HG02938 (cell line): ENCODE results near the gene MAPK8IP2.
"Not testable (repeated sequence)": the region's sequence is repeated elsewhere in the genome, so short reads cannot be mapped to it uniquely, and the experiment has no call there.

ENCODE experiments used
- ATAC-seq: cut with Tn5 transposase; IDR thresholded peaks from one replicate; pipeline ENCODE4 v1.9.1; 2021; ENCODE audit warnings: mild to moderate bottlenecking, moderate library complexity; ENCODE audit not compliant: unreplicated experiment

The MAPK8IP2 gene

DNA sequence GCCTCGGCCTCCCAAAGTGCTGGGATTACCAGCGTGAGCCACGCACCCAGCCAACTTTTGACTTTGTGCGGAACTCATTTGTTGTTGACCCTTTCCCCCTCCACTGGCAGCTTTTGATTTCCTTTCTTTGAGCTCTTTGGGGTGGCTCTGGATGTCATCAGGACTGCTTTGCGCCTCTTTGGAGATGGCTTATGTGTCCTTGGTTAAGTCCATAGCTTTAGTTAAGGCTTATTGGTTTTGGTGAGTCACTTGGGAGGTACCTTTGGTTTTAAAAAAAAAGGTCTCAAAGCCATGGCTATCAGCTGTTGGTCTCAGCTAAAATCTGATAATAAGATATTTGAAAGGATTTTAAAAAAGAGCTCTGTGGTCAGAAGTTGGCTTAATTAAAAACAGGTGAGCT is 32.5 kb downstream of the MAPK8IP2 start:
- no peak for ATAC-seq

DNA sequence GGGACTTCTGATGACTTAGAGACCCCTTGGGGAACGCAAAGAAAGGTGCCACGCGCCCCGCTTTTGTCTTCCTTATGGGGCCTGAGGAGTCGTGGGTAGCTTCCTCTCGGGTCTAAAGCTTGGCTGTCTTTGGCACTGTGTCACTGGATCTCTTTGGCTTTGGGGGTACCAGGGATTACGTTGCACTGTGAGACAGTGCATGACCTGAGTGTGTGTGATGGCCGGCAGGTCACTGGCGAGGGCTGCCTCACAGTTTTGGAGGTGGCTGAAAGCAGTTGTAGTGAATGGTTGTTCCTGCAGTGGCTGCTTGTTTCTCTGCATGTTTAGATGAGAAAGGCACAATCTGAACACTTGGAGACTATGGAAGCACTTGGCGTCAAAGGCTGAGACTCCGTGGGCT is 33.2 kb downstream of the MAPK8IP2 start:
- no peak for ATAC-seq

DNA sequence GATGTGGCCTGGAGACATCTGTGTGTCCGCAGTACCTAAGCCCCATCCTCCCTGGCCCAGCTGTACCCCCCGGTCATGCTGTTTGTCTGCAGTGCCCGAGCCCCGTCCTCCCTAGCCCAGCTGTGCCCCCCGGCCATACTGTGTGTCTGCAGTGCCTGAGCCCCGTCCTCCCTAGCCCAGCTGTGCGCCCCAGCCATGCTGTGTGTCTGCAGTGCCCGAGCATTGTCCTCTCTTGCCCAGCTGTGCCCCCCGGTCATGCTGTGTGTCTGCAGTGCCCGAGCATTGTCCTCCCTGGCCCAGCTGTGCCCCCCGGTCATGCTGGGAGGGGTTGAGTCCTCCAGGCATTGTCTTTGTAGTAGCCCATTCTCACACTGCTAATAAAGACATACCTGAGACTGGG is 35.0 kb downstream of the MAPK8IP2 start:
- no peak for ATAC-seq

DNA sequence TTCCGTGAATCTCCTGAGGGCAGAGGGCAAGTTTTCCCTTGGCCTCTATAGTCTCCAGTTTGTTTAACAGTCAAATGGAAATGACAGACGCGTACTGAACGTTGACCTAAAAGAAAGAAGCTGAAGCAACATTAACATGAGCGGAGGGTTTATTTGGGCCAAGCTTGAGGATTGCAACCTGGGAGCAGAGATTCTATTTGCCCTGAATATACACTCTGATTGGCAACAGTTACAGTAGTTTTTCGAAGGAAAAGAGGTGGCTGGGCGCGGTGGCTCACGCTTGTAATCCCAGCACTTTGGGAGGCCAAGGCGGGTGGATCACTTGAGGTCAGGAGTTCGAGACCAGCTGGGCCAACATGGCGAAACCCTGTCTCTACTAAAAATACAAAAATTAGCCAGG is 39.7 kb downstream of the MAPK8IP2 start:
- not testable (repeated sequence) for ATAC-seq

DNA sequence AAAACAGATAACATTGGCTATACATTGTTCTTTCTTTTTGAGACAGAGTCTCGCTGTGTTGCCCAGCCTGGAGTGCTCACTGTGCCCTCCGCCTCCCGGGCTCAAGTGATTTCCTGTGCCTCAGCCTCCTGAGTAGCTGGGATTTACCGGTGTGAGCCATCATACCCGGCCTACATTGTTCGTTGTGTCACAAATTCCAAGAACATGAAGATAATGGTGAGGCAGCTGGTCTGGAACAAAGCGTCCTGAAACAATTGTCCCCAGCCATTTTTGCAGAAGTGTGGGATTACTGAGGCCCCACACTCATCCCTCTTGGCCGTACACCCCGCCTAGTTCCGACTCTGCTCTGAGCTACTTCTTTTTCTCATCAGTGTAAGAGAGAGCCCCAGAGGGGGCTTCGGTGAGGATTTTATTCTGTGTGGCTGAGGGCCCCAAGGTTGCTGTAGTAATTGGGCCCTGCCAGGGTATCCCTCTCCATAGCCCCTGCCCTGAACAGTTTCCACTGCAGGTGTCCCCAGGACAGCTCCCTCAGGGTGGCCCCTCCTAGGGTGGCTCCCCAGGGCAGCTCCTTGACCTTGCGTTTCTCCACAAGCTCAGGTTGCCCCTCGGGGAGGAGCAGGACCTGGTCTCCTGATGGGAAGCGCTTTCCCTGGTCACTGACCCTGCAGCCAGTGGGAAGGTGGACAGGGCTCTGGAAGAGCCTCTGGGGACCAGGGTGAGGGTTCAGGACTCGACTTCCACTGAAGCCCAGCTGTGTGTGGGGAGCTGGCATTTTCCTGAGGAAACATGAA is 40.5 kb downstream of the MAPK8IP2 start:
- ATAC-seq, result no peak

DNA sequence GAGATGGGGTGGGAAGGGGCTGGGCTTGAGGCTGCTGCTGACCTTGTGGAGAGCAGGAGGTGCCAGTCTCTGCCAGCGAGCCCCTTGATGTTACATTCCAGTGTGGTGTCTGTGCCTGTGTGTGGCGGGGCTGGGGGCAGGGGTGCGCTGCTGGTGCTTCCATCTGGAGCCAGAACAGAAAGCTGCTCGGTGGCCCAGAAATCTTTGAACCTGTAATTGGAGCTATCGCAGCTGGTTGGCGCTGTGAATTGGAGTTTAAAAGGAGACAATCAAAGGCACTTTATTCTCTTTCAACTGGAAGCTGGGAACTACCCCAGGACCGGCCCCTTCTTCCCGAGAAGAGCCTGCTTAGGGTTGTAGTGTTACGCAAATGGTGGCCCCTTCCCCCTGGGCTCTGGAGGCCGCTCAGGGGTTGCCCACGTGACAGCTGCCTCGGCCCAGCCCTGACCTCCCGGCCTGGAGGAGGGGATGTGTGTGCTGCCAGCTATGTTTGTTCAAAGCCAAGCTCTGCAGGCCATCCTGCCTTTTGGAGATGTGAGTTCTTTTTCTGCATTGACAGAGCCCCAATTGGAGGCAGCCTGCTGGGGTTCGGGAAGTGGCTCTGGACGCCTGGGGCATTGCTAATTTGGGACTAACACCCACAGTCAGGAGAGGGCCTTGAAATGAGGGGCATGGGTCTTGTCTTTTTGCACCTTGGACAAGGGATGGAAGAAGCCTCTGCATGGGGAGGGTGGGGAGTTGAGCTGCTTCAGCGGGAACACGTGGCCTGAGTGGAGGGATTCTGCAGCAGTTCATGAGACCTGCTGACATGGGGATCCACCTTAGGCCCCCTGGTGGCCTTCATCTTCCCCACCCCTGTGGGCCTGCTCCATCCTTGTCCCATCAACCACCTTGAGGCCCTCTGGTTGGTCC is 41.4 kb downstream of the MAPK8IP2 start:
- no peak for ATAC-seq

DNA sequence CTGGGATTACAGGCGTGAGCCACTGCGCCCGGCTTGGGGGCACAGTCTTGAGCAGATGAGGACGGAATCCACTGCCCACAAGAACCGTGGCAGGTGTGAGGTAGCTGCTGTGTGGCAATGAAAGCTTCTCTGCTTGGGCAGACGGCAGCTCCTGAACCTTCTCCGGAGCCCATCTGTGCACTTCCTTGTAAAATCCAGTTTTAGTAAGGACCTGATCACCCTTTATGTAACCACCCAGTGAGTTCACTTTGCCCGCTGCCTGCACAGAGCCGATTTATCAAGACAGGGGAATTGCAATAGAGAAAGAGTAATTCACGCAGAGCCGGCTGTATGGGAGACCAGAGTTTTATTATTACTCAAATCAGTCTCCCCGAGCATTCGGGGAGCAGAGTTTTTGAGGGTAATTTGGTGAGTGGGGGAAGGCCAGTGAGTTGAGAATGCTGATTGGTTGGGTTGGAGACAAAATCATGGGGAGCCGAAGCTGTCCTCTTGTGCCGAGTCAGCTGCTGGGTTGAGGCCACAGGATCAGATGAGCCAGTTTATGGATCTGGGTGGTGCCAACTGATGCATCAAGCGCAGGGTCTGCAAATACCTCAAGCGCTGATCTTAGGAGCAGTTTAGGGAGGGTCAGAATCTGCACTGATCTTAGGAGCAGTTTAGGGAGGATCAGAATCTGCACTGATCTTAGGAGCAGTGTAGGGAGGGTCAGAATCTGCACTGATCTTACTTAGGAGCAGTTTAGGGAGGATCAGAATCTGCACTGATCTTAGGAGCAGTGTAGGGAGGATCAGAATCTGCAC is 42.6 kb downstream of the MAPK8IP2 start:
- not testable (repeated sequence) for ATAC-seq

DNA sequence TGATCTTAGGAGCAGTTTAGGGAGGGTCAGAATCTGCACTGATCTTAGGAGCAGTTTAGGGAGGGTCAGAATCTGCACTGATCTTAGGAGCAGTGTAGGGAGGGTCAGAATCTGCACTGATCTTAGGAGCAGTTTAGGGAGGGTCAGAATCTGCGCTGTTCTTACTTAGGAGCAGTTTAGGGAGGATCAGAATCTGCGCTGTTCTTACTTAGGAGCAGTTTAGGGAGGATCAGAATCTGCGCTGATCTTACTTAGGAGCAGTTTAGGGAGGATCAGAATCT is 43.2 kb downstream of the MAPK8IP2 start:
- not testable (repeated sequence) for ATAC-seq

DNA sequence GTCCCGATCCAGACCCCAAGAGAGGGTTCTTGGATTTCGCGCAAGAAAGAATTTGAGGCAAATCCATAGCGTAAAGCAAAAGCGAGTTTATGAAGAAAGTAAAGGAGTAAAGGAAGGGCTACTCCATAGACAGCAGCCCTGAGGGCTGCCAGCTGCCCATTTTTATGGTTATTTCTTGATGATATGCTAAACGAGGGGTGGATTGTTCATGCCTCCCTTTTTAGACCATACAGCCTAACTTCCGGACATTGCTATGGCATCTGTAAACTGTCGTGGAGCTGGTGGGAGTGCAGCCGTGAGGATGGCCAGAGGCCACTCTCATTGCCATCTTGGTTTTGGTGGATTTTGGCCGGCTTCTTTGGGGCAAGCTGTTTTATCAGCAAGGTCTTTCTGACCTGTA is 52.7 kb downstream of the MAPK8IP2 start:
- ATAC-seq, result no peak

DNA sequence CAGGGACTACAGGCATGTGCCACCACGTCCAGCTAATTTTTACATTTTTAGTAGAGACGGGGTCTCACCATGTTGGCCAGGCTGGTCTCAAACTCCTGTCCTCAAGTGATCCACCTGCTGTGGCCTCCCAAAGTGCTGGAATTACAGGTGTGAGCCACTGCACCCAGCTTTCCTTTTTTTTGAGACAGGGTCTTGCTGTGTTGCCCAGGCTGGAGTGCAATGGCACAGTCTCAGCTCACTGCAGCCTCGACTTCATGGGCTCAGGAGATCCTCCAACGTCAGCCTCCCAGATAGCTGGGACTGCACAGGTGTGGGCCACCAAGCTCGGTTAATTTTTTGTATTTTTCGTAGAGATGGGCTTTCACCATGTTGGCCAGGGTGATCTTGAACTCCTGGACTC is 54.1 kb downstream of the MAPK8IP2 start:
- ATAC-seq, result not testable (repeated sequence)

DNA sequence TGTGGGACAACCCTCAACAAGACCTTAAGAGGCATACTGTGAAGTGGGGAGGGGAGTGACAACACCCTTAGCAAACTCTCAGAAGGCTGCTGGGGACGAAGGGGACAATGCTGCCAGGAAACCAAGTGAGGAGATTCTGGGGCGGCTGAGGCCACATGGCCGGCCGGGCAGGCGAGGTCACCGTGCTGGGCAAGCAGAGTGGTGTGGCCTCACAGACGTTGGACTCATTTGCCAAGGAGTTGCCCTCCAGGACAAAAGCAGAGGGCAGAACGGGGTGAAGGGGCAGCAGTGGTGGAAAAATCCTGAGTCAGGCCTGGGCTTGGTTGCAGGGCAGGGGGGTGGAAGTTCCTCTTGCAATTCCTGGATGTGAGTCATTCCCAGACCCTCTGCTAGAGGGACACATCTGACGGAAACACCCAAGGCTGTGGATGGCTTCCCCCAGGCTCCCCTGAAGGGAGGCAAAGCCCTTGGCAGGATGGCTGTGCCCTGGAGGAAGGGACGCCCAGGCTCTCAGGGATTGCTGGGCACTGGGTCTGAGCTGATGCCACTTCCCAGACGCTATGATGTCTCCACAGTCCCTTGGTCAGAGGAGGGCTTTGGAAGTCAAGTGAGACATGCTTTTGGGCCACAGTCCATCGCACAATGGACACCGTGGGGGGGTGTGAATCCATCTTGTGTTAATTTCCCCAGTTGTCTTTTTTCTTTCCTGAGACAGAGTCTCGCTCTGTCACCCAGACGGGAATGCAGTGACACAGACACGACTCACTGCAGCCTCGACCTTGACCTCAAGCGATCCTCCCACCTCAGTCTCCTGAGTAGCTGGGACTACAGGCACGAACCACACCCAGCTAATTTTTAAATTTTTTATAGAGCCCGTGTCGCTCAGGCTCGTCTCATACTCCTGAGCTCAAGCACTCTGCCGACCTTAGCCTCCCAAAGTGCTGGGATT is 55.8 kb downstream of the MAPK8IP2 start:
- ATAC-seq, result no peak

DNA sequence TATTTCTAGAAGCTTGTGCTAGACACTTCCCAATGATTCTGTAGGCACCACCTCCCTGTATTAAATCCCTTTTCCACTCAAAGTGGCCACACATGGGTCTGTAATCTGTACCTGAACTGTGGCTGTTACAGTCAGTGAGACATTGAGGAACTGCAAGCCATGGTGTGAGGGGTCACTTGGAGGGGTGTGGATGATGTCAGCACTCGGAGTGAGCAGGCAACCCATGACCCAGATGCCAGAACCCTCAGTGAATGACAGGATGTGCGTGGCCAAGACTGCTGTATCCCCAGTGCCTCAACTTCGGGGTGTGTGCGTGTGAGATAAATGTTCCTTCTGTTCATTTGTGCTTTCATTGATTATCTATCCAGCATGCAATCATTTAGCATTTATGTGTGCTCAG is 57.3 kb downstream of the MAPK8IP2 start:
- ATAC-seq, result no peak

DNA sequence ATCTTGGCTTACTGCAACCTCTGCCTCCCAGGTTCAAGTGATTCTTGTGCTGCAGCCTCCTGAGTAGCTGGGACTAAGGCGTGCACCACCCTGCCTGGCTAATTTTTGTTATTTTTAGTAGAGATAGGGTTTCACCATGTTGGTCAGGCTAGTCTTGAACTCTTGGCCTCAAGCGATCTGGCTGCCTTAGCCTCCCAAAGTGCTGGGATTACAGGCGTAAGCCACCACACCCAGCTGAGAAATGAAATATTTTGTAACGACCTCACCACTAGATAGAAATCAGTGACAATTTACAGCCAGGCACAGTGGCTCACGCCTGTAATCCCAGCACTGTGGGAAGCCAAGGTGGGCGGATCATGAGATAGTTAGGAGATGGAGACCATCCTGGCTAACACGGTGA is 59.1 kb downstream of the MAPK8IP2 start:
- ATAC-seq, result not testable (repeated sequence)

DNA sequence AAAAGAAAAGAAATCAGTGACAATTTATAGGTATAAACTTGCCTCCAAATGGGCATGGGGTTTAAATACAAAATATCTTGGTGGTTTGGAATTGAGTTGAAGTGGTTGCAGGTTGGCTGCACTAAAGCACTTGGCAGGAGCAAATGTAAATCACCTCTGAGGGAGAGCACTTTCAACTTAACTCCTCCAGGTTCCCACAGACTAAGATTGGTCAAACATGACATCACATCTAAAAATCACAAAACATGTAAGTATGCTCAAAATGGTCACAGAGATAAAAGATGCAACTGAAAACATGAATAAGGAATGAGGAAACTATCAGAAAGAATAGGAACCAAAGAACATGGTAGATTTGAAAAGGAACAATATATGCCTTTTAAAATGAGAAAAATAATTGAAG is 59.7 kb downstream of the MAPK8IP2 start:
- ATAC-seq, result no peak
